Fibroblast of villous mesenchyme (primary cell): Measurements from ENCODE around the gene MT1G. TPM values are rescaled to one million over a fixed set of nuclear protein-coding genes. Genes with fewer than 3 reads are reported as not detected.

ENCODE experiments used
- DNase-seq: peaks from one replicate; pipeline ENCODE4 v3.0.0-alpha.2; 2010; ENCODE audit warnings: low read depth
- H3K4me3 ChIP-seq: 2 replicates; pipeline ENCODE4 v1.5.1; 2011; ENCODE audit warnings: low read depth, mild to moderate bottlenecking, low read length
- CTCF ChIP-seq: IDR thresholded peaks from 2 replicates; pipeline ENCODE4 v1.5.1; 2012; ENCODE audit warnings: low read depth, mild to moderate bottlenecking, low read length; ENCODE audit not compliant: insufficient read depth
- total RNA-seq: library from RNA; depleted of rRNA; stranded (reverse); fragments of >200 nt; gene quantifications from 2 replicates; pipeline ENCODE4 v1.2.3, GENCODE V29; 2012

The MT1G gene
- total RNA-seq, 1 donor: not detected

DNA sequence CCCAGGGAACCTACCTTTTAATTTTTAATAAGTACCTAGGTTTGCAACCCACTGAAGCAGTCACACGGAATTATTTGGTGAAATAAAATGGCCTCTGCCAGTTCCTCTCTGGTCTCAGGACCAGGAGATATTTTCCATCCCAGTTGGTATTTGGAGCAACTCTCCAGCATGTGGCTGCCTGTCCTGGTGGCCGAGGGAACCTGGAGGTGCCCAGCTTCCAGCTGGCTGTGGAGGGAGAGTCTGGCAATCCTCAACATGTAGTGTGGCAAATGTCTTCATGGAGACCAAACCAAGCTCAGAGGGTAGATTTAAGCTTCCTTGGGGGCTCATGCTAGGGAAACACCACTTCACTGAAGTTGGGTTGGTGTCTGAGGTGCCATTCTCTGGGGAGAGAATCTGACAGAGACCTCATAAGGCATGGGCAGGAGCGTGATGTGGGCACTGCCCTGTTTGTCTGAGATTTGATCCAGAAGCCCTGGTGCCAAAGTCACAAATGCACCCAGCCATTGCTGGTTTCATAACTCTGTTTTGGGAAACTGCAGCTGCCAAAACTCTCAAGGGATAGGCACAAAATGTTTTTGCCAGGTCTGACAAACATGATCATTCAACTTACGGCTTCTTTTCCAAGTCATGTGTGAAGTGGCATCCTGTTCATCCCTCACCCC lies 17.2 kb upstream of the MT1G start:
- no peak for DNase-seq
- H3K4me3 ChIP-seq: no peak overlapping the region
- TF ChIP-seq CTCF: no peak

GRCh38 chr16:56684256-56684925 lies 16.5 kb upstream of the MT1G start:
- H3K4me3 ChIP-seq: no peak overlapping the region
- DNase-seq: no peak

DNA sequence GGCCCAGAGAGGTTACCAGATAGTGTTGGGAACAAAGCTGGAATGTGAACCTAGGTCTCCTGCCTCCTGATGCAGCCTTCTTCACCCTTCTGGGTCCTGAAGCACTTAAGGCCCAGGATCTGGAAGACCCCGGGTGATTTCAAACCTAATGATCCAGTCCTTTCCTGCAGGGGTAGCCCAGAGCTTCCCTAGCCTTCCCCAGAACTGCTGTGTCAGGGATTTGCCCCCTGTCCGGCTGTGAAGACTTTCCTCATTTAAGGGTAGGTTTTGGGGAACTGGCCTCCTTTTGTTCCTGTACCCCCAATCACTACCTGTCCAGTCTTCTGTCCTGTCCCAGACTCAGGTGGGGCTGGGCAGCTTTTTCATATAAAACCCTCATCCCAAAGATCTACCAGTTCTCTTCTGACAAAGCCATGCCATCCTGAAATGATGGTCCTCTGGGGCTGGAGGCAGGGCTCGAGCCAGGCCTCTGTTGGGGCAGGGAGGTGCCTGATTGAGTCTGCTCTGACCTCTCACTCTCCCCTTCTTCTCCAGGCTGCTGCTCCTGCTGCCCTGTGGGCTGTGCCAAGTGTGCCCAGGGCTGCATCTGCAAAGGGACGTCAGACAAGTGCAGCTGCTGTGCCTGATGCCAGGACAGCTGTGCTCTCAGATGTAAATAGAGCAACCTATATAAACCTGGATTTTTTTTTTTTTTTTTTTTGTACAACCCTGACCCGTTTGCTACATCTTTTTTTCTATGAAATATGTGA lies 15.7 kb upstream of the MT1G start:
- TF ChIP-seq CTCF: no peak
- DNase-seq: no peak
- H3K4me3 ChIP-seq: no peak overlapping the region

More at GRCh38 chr16:56684256-56684925, 16.5 kb upstream of the MT1G start:
- TF ChIP-seq CTCF: no peak

GRCh38 chr16:56682703-56683397 lies 15.0 kb upstream of the MT1G start:
- peak overlapping the region; percentile 62 for H3K4me3 ChIP-seq
- no peak for DNase-seq
- no peak for TF ChIP-seq CTCF

- DNase-seq: peak; percentile 79
- H3K4me3 ChIP-seq: peak within 1 kb of the TSS; percentile 62
- no peak for TF ChIP-seq CTCF
These were observed 14.3 kb upstream of the MT1G start, which contains the start of gene MT1X for GRCh38 chr16:56681939-56682702. MT1X (plus strand) TSS chr16:56682470; CDS start chr16:56682541, 71 bp downstream.

- TF ChIP-seq CTCF: no peak
These were observed 12.0 kb upstream of the MT1G start for GRCh38 chr16:56679818-56680217.

More at GRCh38 chr16:56679818-56680217, 12.0 kb upstream of the MT1G start:
- no peak for DNase-seq
- H3K4me3 ChIP-seq: no peak overlapping the region
